Keratinocyte (primary cell): ENCODE results near the gene EXOSC5. TPM values are rescaled to one million over a fixed set of nuclear protein-coding genes. Genes with fewer than 3 reads are reported as not detected.

Experiments used
- DNase-seq: peaks from one replicate; pipeline ENCODE4 v3.0.0-alpha.2; 2011; ENCODE audit warnings: low read depth, missing footprints, low spot score
- FAIRE-seq: peaks from 2 replicates; lab custom pipeline; 2011; peaks lifted over from hg19 to GRCh38; lab: Jason Lieb, UNC
- H2AFZ ChIP-seq: 2 replicates; pipeline ENCODE4 v1.6.0; 2012; ENCODE audit warnings: low read length, control low read depth, inconsistent platforms; ENCODE audit not compliant: control insufficient read depth
- H3K27ac ChIP-seq: 2 replicates; pipeline ENCODE4 v1.5.1; 2011; ENCODE audit warnings: low read length; ENCODE audit not compliant: control insufficient read depth, insufficient read depth
- H3K27me3 ChIP-seq: 3 replicates; pipeline ENCODE4 v1.6.0; 2011; ENCODE audit warnings: low read length; ENCODE audit not compliant: control insufficient read depth, insufficient read depth; ENCODE audit errors: extremely low read depth
- H3K36me3 ChIP-seq, 2 experiments: 2 replicates in 1 of 2; 3 replicates in 1 of 2; pipeline ENCODE4 v1.5.1; 2011; ENCODE audit warnings: low read length in 2 of 2, mild to moderate bottlenecking in 1 of 2; ENCODE audit not compliant: control insufficient read depth in 2 of 2, insufficient read depth in 2 of 2; ENCODE audit errors: extremely low read depth in 1 of 2
- H3K4me1 ChIP-seq: 3 replicates; pipeline ENCODE4 v1.5.1; 2011; ENCODE audit warnings: low read length; ENCODE audit not compliant: control insufficient read depth, insufficient read depth; ENCODE audit errors: extremely low read depth
- H3K4me2 ChIP-seq: 3 replicates; pipeline ENCODE4 v1.6.0; 2011; ENCODE audit warnings: low read depth, low read length; ENCODE audit not compliant: control insufficient read depth, insufficient read depth; ENCODE audit errors: extremely low read depth
- H3K4me3 ChIP-seq, 3 experiments: fragments of 200-600 bp in 1 of 3; sonication (generic) in 1 of 3; 2 replicates in 2 of 3; 3 replicates in 1 of 3; pipeline ENCODE4 v1.5.1; 2011 to 2016; ENCODE audit warnings: low read length in 3 of 3, mild to moderate bottlenecking in 3 of 3, control low read depth in 2 of 3, inconsistent platforms in 1 of 3, low read depth in 1 of 3, mixed read lengths in 1 of 3, mixed run types in 1 of 3, moderate library complexity in 1 of 3; ENCODE audit not compliant: control insufficient read depth in 2 of 3, insufficient read depth in 2 of 3; ENCODE audit errors: extremely low read depth in 1 of 3
- H3K79me2 ChIP-seq: 2 replicates; pipeline ENCODE4 v1.6.0; 2012; ENCODE audit warnings: low read length; ENCODE audit not compliant: control insufficient read depth, insufficient read depth
- H3K9ac ChIP-seq: 3 replicates; pipeline ENCODE4 v1.6.0; 2011; ENCODE audit warnings: low read length; ENCODE audit not compliant: control insufficient read depth, insufficient read depth; ENCODE audit errors: extremely low read depth
- H3K9me1 ChIP-seq: 3 replicates; pipeline ENCODE4 v1.6.0; 2011; ENCODE audit warnings: low read length; ENCODE audit not compliant: control insufficient read depth, insufficient read depth; ENCODE audit errors: extremely low read depth
- H3K9me3 ChIP-seq: 2 replicates; pipeline ENCODE4 v1.5.1; 2012; ENCODE audit warnings: low read depth, low read length; ENCODE audit not compliant: control insufficient read depth
- H4K20me1 ChIP-seq: 3 replicates; pipeline ENCODE4 v1.6.0; 2011; ENCODE audit warnings: low read length; ENCODE audit not compliant: control insufficient read depth, insufficient read depth; ENCODE audit errors: extremely low read depth
- CTCF ChIP-seq, 3 experiments: IDR thresholded peaks in 1 of 3; conservative IDR thresholded peaks in 1 of 3; optimal IDR thresholded peaks in 1 of 3; 2 replicates in 2 of 3; 3 replicates in 1 of 3; pipeline versions ENCODE3 to v1.5.1; 2011; ENCODE audit warnings: low read length in 3 of 3, mild to moderate bottlenecking in 3 of 3, moderate library complexity in 2 of 3, control low read depth in 1 of 3, inconsistent platforms in 1 of 3; ENCODE audit not compliant: insufficient read depth in 2 of 3; ENCODE audit errors: extremely low read depth in 1 of 3
- EZH2 ChIP-seq: IDR thresholded peaks from one replicate; pipeline ENCODE4 v1.6.1; 2012; ENCODE audit warnings: inconsistent platforms, mild to moderate bottlenecking, low read length, moderate library complexity
- dilution Hi-C: fragments of 300-500 bp; cut with MboI; formaldehyde crosslinking; loops from one replicate; pipeline ENCODE4 v1.7.0; 2020; ENCODE audit warnings: low sequenced_read_pairs; ENCODE audit not compliant: extremely low pct_ligation_motif_present
- polyA plus RNA-seq, 5 experiments: library from polyadenylated mRNA; depleted of rRNA in 3 of 5; stranded (reverse) in 3 of 5; stranded (forward) in 1 of 5; unstranded in 1 of 5; fragments of >200 nt; gene quantifications; 1 replicate in 1 of 5; 2 replicates in 3 of 5; 3 replicates in 1 of 5; pipeline versions ENCODE4 v1.2.1 to v1.2.3, GENCODE V29; 2011 to 2012; ENCODE audit warnings: missing spikeins in 2 of 5, low read depth in 1 of 5, low replicate concordance in 1 of 5

Gene EXOSC5
- polyA plus RNA-seq, 1 donor (not counting 4 experiments of a cell fraction or from before 2014, with no cell fraction given) = 12.5 TPM

GRCh38 chr19:41354343-41354953, 42.7 kb downstream of the EXOSC5 start:
- Histone ChIP-seq H3K36me3 (no peaks in the 10 kb centered on the region), H3K9ac (no peak overlapping the region), H2AFZ (no peak overlapping the region), H3K4me1 (peaks cover 7% of the 10 kb centered on the region), H3K27ac (no peak overlapping the region), H3K9me1 (no peaks in the 10 kb centered on the region), H3K79me2 (peaks cover 31% of the 10 kb centered on the region), H3K9me3 (no peaks in the 10 kb centered on the region), H3K4me2 (no peak overlapping the region), H3K4me3 (peak overlapping the region in 1 of 3 experiments; percentile 86), H3K27me3 (no peaks in the 10 kb centered on the region), H4K20me1 (peaks cover 3% of the 10 kb centered on the region)
- TF ChIP-seq CTCF (optimal IDR thresholded peaks at IDR 0.05 in 1 of 3, IDR thresholded peaks at IDR 0.05 in 1 of 3, conservative IDR thresholded peaks at IDR 0.05 in 1 of 3; ENCODE audit: extremely low read depth in 1 of 3, insufficient read depth in 2 of 3, low read length in 3 of 3) (no peak), EZH2 (no peak)
- dilution Hi-C loops = no loop called here
- FAIRE-seq (no peak), DNase-seq (no peak)

GRCh38 chr19:41353466-41354342, 43.5 kb downstream of the EXOSC5 start, which contains the start of gene TGFB1:
Gene TGFB1, minus strand, starts transcription at chr19:41353922. Its CDS starts 878 bp downstream, at chr19:41353044.
- peak within 1 kb of the TSS; percentile 69 for H3K27ac ChIP-seq
- peaks cover 7% of the 10 kb centered on the region for H3K4me1 ChIP-seq

More at GRCh38 chr19:41353466-41354342, 43.5 kb downstream of the EXOSC5 start, which contains the start of gene TGFB1:
- Histone ChIP-seq H3K9ac (peak within 1 kb of the TSS; percentile 77), H3K79me2 (peaks cover 37% of the 10 kb centered on the region), H4K20me1 (peaks cover 3% of the 10 kb centered on the region), H3K9me3 (no peaks in the 10 kb centered on the region), H3K27me3 (no peaks in the 10 kb centered on the region), H3K36me3 (peaks cover 2 to 6% of the 10 kb centered on the region in 2 experiments), H3K4me3 (peak within 1 kb of the TSS; percentile 68 to 87 (median 86)), H3K4me2 (peak within 1 kb of the TSS; percentile 99), H3K9me1 (peaks cover 5% of the 10 kb centered on the region), H2AFZ (peak within 1 kb of the TSS; percentile 46)
- peak; percentile 79 to 93 (median 90) for TF ChIP-seq CTCF (optimal IDR thresholded peaks at IDR 0.05 in 1 of 3, IDR thresholded peaks at IDR 0.05 in 1 of 3, conservative IDR thresholded peaks at IDR 0.05 in 1 of 3; ENCODE audit: extremely low read depth in 1 of 3, insufficient read depth in 2 of 3, low read length in 3 of 3)
- TF ChIP-seq EZH2 = no peak
- DNase-seq = peak; percentile 40
- no peak for FAIRE-seq
- dilution Hi-C loops = no loop called here
